Measurements from ENCODE around the gene GCDH.

- TF ChIP-seq CTCF (IDR thresholded peaks at IDR 0.05): no peak
- TF ChIP-seq POLR2A (IDR thresholded peaks at IDR 0.05): no peak
Observed at GRCh38 chr19:12947702-12948611, 57.0 kb downstream of the GCDH start.
